Gastrocnemius medialis (tissue), 4 donors: ENCODE measurements around the gene ADGRG1. TPM values are rescaled to one million over a fixed set of nuclear protein-coding genes. Genes with fewer than 3 reads are reported as not detected.

Experiments used
- ATAC-seq, 2 donors: fragments of 150-250 bp; one replicate each; pipeline ENCODE4 v1.9.1; 2016
- DNase-seq, 2 donors: peaks; one replicate each; pipeline ENCODE4 v3.0.0-alpha.2; 2019
- H3K27ac ChIP-seq, 4 donors: fragments of 200-600 bp; sonication (generic); 1 replicate in 1 of 4; 2 replicates in 3 of 4; pipeline ENCODE4 v1.5.1; 2016 to 2018; ENCODE audit warnings: mild to moderate bottlenecking in 2 of 4, moderate library complexity in 1 of 4
- H3K27me3 ChIP-seq, 3 donors: fragments of 200-600 bp; sonication (generic) in 2 of 3; 1 replicate in 1 of 3; 2 replicates in 2 of 3; pipeline versions ENCODE4 v1.5.1 to v1.6.0; 2016 to 2019; ENCODE audit warnings: mild to moderate bottlenecking in 1 of 3, moderate library complexity in 1 of 3
- H3K36me3 ChIP-seq, 2 donors: fragments of 200-600 bp; sonication (generic) in 1 of 2; one replicate each; pipeline ENCODE4 v1.5.1; 2017 to 2018
- H3K4me1 ChIP-seq, 2 donors: fragments of 200-600 bp; sonication (generic) in 1 of 2; one replicate each; pipeline ENCODE4 v1.5.1; 2016 to 2017; ENCODE audit warnings: mild to moderate bottlenecking in 2 of 2
- H3K4me3 ChIP-seq, 4 donors: fragments of 200-600 bp; sonication (generic) in 3 of 4; 1 replicate in 1 of 4; 2 replicates in 3 of 4; pipeline ENCODE4 v1.5.1; 2016 to 2019; ENCODE audit warnings: mild to moderate bottlenecking in 2 of 4
- H3K9me3 ChIP-seq, 3 donors: fragments of 200-600 bp; sonication (generic) in 2 of 3; 1 replicate in 1 of 3; 2 replicates in 2 of 3; pipeline ENCODE4 v1.5.1; 2016 to 2019
- CTCF ChIP-seq, 5 experiments: fragments of 450-650 bp in 3 of 5; fragments of 200-600 bp in 2 of 5; sonication (generic) in 2 of 5; IDR thresholded peaks in 4 of 5; conservative IDR thresholded peaks in 1 of 5; 1 replicate in 4 of 5; 2 replicates in 1 of 5; pipeline ENCODE4 v1.5.1; 2016 to 2019; ENCODE audit warnings: antibody characterized with exemption in 5 of 5, mild to moderate bottlenecking in 3 of 5, moderate library complexity in 3 of 5
- POLR2A ChIP-seq, 2 donors: fragments of 450-650 bp; IDR thresholded peaks; one replicate each; pipeline ENCODE4 v1.6.1; 2017; ENCODE audit warnings: antibody characterized with exemption in 2 of 2, mild to moderate bottlenecking in 2 of 2, moderate library complexity in 2 of 2
- in situ Hi-C, 4 donors: fragments of 200-750 bp; cut with MboI; loops; one replicate each; pipeline versions ENCODE4 v1.15.0 to v1.8.0; 2017; ENCODE audit warnings: low sequenced_read_pairs in 4 of 4
- intact Hi-C: fragments of 100-400 bp; cut with DNase I; formaldehyde crosslinking; loops from one replicate; pipeline ENCODE4 v1.15.1; 2023; ENCODE audit warnings: low total_unique reads
- total RNA-seq, 4 donors: library from RNA; depleted of rRNA; stranded (reverse); fragments of >200 nt; gene quantifications; one replicate each; pipeline versions ENCODE4 v1.1.0 to v1.2.3, GENCODE V29; 2016

Gene ADGRG1
- total RNA-seq, 4 donors from 2014 or later: 9.8 to 14.6 (median 13.3) TPM

DNA sequence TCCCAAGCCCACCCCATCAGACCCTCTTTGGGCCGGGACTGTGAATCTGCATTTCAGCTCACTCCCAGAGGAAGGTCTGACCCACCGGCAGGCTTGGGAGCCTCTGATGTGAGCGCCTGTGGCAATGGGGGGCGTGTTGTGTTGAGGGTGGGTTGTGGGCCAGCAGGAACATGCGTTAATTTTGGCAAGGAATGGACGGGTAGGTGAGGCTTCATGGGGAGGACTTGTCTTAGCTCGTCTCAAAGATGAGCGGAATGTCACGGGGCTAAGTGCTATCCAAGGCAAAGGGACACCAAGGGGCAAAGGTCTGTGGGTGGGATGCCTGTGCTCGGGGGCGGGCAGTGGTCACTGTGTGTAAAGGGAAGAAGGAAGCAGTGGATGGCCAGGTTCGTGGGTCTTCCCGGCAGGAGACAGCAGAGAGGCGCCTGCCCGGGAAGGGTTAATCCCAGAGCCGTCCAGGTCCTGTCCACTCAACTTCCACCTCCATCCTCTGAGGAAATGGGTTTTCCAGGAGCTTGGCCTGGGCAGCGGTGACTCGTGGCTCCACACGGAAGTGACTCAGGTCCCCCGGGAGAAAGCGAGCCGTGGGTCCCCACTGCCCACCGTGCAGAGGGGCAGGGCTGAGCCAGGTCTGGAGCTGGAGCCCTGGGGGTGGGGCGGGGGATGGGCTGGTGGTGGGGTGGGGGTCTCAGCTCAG lies 17.4 kb downstream of the ADGRG1 start:
- peak; percentile 48 to 49 for ATAC-seq
- no peaks in the 10 kb centered on the region for H3K27me3 ChIP-seq

DNA sequence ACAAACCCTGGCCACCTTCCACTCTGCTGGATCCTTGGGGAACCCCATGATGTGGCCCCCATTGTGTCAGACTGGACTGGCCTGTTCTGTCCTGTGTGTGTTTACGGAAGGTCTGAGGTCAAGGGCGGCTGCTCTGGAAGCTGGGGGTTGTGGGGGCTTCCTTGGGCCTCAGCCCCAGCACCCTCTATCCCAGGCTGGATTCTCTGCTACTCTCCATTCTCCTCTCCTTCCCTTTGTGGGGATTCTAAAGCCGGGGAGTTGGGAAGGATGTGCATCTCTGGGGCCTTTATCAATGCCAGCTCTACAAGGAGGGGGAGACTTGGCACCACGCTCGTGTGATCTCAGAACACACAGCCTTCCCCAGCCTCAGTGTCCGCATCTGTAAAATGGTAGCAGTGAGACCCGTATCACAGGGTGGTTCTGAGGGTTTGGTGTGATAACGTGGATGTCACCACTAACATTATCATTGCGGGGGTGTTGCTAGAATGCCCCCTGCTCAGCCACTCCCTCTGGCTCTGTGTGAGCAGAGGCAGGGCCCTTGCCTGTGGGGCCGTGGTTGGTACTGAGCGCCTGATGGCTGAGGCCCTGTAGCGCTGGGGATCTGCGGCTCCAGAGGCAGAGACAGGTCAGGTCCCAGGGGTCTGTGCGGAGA lies 18.1 kb downstream of the ADGRG1 start:
- in situ Hi-C loops (no loop called here), intact Hi-C loops (loop anchor here (1.0 to 5.0 kb wide), 3 partner anchors 9 to 44 kb away; no protein-coding TSS in a partner anchor)
- H3K36me3 ChIP-seq: no peaks in the 10 kb centered on the region
- DNase-seq (no peak), ATAC-seq (peak; percentile 23 to 36)
- no peak for TF ChIP-seq POLR2A (IDR thresholded peaks at IDR 0.05)
- no peak for TF ChIP-seq CTCF (IDR thresholded peaks at IDR 0.05 in 4 of 5, conservative IDR thresholded peaks at IDR 0.05 in 1 of 5)
- peak overlapping the region; percentile 59 to 77 (median 73) for H3K27ac ChIP-seq
- H3K9me3 ChIP-seq: no peaks in the 10 kb centered on the region
- H3K4me1 ChIP-seq: peaks cover 0 to 4% of the 10 kb centered on the region in 2 donors
- no peaks in the 10 kb centered on the region for H3K27me3 ChIP-seq
- H3K4me3 ChIP-seq: peak overlapping the region in 1 of 4 donors; percentile 11

More for the DNA sequence above, 17.4 kb downstream of the ADGRG1 start:
- TF ChIP-seq POLR2A (IDR thresholded peaks at IDR 0.05) (no peak), CTCF (IDR thresholded peaks at IDR 0.05 in 4 of 5, conservative IDR thresholded peaks at IDR 0.05 in 1 of 5) (no peak)
- peaks cover 0 to 4% of the 10 kb centered on the region in 2 donors for H3K4me1 ChIP-seq
- intact Hi-C loops (loop anchor here (1.0 to 5.0 kb wide), 3 partner anchors 9 to 44 kb away; no protein-coding TSS in a partner anchor), in situ Hi-C loops (no loop called here)
- H3K36me3 ChIP-seq: no peaks in the 10 kb centered on the region
- H3K4me3 ChIP-seq: peak overlapping the region in 1 of 4 donors; percentile 11
- H3K27ac ChIP-seq: peak overlapping the region; percentile 59 to 77 (median 73)
- H3K9me3 ChIP-seq: no peaks in the 10 kb centered on the region
- peak in 1 of 2 donors; percentile 19 for DNase-seq

DNA sequence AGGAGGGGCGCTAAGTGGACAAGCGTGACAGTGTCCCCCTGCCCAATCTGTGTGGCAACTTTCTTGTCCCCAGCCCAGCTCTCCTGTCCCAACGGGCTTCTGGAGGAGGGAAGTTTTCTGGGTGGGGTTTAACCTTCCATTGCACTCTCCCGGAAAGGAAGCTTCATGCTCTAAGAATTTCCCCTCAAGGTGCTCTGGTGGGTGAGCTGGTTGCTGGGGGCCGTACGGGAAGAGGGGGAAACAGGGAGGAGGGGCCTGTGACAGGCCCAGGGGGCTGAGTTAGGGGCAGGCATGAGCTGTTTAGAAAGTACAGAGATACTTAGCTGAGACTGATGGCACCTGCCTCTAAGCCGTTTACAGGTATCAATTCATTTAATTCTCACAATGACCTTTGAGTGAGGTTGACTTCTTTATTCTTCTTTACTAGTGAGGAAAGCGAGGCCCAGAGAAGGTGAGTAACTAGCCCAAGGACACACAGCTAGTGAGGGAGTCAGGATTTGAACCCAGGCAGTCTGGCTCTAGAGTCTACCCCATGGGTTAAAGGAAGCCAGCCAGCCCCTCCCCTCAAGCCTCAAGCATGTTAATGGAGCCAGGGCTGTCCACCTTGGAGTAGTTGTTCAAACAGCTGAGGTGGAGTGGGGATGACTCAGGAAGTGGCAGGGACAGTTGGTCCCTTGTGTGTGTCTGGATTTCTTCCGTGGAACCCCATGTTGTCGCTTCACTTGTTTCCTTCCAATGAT lies 18.9 kb downstream of the ADGRG1 start:
- peaks cover 0 to 4% of the 10 kb centered on the region in 2 donors for H3K4me1 ChIP-seq
- H3K9me3 ChIP-seq: no peaks in the 10 kb centered on the region
- intact Hi-C loops (loop anchor here (2.0 to 5.0 kb wide), 2 partner anchors 15 to 45 kb away; no protein-coding TSS in a partner anchor), in situ Hi-C loops (no loop called here)
- H3K27ac ChIP-seq: peak overlapping the region; percentile 59 to 77 (median 73)
- no peaks in the 10 kb centered on the region for H3K36me3 ChIP-seq
- TF ChIP-seq POLR2A (IDR thresholded peaks at IDR 0.05) (no peak), CTCF (IDR thresholded peaks at IDR 0.05 in 4 of 5, conservative IDR thresholded peaks at IDR 0.05 in 1 of 5) (no peak)
- peak; percentile 23 to 48 for ATAC-seq
- no peaks in the 10 kb centered on the region for H3K27me3 ChIP-seq
- no peak overlapping the region for H3K4me3 ChIP-seq
- DNase-seq: no peak

DNA sequence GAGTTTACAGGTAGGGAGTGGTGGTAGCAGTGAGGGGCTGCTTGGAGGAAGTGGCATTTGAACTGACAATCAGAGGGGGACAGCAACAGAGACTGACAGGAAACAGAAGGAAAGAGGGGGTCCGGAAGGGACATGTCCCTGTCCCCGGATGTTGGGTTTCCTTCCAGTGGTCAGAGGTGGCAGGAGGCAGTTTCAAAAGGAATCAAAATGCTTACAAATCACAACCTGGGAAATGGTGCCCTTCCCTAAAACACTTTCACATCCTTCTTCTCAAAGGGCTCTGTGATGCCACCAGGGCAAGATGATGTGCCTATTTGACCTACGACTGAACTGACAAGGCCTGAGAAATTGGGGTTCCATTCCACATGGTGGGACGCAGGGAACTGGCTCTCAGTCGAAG lies 19.7 kb downstream of the ADGRG1 start:
- Histone ChIP-seq H3K36me3 (no peaks in the 10 kb centered on the region), H3K27ac (peak overlapping the region; percentile 40 to 77 (median 73)), H3K4me1 (peaks cover 0 to 4% of the 10 kb centered on the region in 2 donors), H3K27me3 (no peaks in the 10 kb centered on the region), H3K9me3 (no peaks in the 10 kb centered on the region), H3K4me3 (no peak overlapping the region)
- ATAC-seq (no peak), DNase-seq (no peak)
- TF ChIP-seq CTCF (IDR thresholded peaks at IDR 0.05 in 4 of 5, conservative IDR thresholded peaks at IDR 0.05 in 1 of 5) (no peak), POLR2A (IDR thresholded peaks at IDR 0.05) (no peak)
- in situ Hi-C loops (no loop called here), intact Hi-C loops (loop anchor here (5.0 kb wide), 1 partner anchor 46 kb away; no protein-coding TSS in a partner anchor)
